ENCODE data around the gene TMEM106C.

The TMEM106C gene, protein sequence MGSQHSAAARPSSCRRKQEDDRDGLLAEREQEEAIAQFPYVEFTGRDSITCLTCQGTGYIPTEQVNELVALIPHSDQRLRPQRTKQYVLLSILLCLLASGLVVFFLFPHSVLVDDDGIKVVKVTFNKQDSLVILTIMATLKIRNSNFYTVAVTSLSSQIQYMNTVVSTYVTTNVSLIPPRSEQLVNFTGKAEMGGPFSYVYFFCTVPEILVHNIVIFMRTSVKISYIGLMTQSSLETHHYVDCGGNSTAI

DNA sequence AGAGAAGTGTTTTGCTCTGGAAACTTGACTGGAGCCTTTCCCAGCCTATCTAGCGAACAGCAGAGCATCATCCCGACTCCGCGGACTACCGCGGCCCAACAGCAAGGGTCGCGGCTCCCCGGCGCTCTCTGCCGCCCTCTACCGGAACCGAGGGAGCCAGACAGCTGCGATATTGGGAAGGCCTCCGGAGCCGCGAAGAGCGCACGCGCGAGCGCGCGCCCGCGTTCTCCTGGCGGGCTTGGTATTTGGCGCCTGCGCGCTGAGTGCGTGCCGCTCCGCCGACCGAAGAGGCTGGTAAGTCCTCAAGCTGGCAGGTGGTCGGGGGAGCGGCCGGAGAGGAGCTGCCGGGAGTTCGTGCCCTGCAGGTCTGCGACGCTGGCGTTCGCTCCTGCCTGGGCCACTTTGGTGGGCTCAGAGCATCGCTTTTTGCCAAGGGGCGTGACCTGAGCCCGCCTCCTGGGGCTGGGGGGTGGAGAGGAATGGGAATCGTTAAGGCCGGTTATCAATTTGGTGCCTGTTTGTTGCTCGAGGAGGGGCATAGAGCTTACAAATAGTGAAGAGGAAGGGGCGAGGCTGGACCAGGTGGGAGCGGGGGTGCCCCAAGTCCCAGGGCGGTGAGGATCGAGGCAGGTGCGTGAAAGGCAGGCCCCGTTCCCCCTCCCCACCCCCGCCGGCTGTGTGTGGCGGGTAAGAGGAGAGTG, at the start of gene TMEM106C:
TMEM106C (plus strand) TSS at position 257 of the 701 bp plus-strand sequence. CDS start 641 bp downstream, outside the sequence.
- DNase-seq: peak; percentile 94

DNA sequence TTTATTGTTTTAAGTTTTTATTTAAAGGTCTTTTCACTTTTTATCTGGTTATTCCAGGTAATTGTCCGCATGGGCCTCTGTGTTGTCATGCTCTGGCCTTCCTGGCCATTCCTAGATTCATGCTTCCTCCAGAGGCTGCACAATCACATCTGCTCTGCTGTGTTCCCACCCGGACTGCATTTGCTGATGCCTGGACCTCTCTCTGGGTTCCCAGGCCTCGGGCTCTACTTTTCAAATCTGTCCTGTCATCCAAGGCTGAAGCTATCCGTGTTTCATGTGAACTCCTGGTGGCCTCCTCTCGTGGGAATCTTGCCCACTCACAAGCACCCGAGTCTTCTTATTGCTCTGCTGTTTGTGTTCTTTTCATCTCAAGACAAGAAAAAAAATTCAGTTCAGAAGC, 42.5 kb upstream of the TMEM106C start:
- DNase-seq: no peak

DNA sequence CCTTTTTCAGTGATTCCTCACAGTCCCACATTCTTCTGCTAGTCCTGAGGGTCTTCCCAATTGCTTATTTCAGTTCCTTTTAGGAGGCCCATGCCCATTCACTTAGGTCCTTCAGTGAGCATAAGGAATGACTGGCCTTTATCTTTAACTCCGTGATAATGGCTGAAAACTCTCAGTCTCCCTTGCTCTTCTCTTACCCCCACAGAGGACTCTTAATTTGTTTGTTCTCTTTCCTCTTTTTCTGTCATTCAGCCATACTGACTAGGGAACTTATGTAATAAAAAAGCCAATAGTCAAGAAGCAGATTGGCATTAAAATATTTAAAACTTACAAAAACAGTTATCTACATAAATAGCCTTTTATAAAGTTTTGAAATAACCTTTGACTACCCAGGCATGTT, 41.5 kb upstream of the TMEM106C start:
- no peak for DNase-seq

DNA sequence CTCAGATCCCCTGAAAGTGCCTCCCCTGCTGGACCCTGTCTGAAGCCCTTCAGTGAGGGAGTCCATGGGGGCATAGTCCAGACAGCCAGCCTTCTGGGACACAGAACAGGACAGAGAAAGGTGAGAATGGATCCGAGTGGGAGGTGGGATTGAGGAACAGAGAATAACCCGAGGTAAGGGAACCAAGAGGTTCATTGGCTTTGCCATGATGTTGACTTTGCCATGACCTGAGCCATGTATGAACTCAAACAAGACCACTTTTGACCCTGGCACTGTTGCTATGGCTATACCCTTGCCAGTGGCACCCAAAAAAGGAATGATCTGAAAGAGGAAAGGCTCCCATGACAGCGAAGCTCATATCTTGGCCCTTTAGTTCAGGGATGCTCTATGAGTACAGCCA, 36.0 kb upstream of the TMEM106C start:
- DNase-seq: no peak

DNA sequence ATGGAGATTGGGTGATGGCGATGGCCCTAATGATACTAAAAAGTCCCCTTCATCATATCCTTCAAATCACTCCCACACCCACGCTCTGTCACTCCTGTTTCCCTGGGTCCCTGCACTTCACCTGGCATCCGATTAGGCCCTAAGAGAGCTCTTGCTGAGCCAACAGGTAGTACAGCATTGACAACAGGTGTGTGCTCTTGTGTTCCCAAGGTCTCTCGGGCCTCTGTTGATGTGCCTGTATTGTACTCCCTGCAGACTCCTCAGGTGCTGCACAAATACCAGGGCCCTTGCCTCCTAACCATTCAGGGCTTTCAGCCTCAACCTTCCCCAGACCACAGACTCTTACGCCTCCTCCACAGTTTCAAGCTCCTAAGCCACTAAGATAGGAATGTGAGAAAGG, 32.8 kb upstream of the TMEM106C start:
- no peak for DNase-seq

DNA sequence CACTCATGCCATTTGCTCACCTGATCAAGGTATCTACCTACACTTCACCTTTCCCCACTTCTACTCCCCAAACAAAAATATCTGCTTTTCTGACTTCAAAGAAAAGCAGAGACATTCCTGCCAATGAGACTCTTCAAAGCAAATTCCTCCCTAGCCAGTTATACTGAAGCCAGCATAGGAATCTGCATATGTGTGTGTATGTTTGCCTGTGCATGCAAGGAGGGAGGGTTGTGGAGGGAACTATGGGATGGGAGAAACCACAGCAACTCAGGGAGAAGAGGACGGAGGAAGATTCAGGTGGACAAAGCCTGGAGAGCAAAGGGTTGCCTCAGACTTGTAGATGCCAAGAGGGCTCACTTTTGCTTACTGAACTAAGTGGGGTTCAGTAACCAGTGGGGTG, 32.2 kb upstream of the TMEM106C start:
- no peak for DNase-seq

DNA sequence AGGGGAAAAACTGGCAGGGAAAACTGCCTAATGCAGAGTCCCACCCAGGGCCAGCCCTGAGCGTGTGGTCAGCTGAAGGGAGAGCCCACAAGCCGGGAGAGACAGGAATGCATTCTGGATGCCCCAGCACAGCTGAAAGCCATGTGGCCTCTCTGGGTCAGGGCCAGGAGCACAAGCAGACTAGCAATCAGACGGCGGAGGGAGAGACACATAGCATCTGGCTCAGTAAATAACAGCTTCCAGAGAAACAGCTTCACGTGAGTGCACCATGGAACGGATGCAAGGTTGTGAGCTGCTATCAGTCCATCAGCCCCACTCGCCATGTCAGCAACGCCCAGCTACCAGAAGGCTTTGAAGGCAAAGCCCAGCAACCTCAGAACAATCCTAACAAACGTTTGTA, 28.2 kb upstream of the TMEM106C start:
- DNase-seq: no peak

DNA sequence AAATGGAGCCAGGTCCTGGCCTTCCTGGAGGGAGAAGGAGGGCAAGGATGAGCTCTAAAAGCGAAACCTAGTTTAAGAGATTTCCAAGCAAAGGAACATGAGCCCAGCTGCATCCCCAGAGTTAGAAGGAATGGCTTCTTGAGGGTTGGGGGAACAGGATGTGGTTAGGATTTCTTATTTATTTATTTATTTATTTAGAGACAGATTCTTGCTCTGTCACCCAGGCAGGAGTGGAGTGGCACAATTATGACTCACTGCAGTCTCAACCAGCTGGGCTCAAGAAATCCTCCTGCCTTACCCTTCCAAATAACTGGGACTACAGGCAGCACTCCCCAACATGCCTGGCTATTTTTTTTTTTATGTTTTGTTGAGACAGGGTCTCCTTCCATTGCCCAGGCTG, 25.3 kb upstream of the TMEM106C start:
- DNase-seq: no peak

DNA sequence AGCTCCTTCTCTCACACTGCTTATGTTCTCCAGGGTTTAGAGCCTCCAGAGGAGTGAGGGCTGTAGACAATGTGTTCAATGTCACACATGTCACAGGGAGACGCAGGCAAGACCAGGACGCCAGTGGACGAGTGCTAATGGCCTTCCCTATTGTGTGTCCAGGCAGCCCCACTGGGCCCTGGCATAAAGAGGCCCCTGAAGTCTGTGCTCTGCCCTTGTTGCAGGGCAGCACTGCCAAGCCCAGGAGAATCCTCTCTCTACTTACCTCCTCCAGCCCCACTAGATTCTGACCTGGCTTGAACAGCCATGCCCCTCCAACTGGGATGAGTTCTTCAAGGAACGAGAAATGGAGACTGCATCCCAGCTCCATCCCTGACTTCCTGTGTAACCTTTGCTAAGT, 24.8 kb upstream of the TMEM106C start:
- DNase-seq: no peak

DNA sequence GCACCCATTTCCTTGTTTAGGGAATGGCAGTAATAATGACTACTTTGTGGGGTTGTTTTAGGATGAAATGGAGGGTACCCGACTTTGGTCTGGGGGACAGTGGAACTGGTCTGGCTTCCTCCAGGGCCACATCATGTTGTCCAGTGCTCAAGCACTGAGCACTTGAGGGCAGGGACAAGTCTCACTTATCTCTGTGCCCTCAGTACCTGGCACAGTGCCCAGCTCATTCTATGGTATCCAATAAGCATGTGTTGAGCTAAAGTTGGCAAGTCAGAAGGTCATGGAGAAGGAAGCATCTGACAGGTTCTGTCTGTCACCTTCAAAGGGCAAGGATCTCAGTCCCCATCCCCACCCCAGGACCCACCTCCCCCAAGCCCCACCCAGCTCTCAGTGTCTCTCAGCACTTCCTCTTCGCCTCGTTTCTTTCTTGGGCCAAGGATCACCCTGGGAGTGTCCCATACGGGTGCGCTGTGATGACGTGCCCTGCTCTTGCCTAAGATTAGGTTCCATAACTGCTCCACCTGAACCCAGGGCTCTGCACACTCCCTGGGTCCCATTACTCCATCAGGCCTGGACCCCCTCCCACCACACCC, 24.3 kb upstream of the TMEM106C start:
- DNase-seq: no peak

DNA sequence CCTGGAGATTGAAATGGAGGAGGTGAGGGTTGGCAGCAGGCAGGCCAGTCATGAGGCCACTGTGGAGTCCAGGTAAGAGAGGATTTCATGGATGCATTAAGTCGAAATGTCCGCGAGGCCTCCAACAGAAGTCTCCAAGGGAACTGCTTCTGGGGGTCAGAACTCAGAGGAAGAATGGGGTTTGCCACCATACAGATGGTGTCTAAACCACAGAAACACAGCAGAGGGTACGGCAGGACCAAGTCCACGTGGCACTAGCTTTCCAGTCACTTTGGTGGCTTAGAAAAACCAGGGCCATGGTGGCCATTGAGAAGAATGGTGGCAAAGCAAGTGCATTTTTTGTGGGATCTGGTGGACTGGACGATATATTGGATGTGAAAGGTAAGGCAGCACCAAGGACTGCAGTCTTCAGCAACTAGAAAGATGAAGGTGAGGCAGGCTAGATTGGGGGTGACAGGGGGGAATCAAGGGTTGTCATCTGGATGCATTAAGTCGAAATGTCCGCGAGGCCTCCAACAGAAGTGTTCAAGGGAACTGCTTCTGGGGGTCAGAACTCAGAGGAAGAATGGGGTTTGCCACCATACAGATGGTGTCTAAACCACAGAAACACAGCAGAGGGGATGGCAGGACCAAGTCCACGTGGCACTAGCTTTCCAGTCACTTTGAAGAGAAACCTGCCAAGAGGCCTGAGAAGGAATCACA, 22.5 kb upstream of the TMEM106C start:
- DNase-seq: no peak

DNA sequence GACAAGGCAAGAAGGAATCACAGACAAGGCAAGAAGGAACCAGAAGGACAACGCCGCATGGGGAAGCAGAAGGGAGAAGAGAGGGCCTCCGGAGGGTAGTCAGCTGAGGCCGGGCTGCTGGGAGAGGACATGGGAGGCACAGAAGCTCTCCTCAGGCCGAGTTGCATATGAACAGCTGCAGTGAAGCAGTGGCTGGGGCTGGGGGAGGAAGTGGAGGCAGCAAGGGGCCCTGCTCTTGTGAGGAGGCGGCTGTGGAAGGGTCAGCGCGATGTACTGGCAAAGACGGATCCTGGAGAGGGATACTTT, 22.0 kb upstream of the TMEM106C start:
- no peak for DNase-seq

DNA sequence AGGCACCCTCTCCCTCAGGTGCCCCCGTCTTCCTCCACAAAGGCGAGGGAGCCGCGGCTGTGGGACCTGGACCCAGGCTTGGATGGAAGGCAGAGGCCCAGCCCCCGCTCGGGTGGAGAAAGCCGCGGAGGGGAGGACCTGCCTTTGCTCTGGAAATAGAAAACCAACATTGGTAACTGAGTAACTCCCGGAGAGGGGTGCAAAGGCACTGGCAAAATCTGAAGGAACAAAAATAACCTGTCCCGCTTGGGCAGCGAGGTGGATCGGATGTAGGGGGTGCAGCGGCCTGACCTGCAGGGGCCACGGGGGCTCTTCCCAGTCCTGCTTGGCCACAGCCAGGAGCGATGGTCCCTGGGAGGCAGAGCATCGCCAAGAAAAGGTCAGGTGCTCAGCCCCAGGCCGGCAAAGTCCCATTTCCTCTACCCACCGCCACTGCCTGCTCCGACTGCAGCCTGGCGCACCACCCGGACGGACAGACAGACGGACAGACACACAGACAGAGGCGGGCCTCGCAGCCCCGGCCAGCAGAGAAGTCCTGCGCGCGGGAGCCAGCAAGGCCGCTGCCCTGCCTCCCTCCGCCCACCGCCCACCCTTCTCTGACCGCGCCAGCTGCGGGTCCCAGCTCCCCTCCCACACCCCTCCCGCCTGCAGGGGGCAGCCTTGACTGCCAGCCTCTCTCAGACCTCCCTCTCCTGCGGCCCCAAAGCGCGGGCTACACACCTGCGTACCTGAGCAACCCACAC, 21.4 kb upstream of the TMEM106C start:
- DNase-seq: peak; percentile 45

DNA sequence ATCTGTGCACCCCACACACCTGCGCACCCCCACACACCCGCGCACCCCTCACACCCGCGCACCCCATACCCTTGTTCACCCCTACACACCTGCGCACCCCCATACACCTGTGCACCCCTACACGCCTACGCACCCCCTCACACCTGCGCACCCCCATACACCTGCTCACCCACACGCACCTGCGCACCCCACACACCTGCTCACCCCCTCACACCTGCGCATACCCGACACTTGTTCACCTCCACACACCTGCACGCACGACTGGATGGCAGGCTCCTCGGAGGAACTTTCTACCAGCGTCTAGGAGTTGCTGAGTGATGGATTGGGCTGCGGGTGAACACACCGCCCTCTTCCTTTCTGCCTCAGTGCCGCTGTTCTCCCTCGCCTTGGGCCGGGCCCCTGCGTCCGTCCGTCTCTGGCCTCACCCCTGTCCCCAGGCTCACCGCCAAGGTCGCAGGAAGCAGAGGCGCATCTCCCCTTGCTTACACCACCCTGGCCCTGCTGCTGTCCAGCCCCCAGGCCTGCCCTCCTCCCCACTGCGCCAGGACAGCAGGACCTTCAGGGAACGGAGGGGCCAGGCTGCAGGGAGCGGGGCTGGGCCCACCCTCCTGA, 20.7 kb upstream of the TMEM106C start:
- DNase-seq: no peak

DNA sequence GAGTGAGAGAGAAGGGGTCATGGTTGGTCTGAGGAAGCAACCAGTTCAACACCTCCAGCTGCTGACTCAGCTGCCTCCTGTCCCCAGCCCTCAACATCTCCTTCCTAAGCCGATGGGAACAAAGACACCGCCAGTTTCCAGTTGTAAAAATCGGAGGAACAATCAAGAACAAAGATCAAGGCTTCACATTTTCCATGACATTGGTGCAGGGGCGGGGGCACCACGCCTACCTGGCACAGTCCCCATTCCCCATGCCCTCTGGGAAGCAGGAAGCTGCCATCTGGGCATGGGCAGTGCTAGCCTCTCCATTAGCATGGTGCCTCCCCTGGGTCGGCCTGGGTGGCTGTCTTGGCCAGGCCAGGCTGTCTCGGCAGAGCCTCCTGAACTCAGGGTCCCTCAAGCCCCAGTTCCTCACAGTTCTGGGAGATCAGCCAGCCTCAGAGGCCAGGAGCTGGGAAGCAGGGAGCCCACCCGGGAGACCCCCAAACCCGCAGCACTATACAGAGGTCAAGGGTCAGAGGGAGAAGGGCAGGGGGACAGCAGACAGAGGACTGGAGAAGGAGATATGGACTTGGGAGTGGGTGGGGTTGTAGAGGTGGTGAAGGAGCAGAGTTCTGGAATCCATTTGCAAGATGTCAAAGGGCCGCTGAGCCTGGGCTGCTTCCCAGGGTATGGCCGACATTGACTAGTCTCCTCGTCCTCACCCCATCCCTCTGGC, 19.6 kb upstream of the TMEM106C start:
- no peak for DNase-seq

DNA sequence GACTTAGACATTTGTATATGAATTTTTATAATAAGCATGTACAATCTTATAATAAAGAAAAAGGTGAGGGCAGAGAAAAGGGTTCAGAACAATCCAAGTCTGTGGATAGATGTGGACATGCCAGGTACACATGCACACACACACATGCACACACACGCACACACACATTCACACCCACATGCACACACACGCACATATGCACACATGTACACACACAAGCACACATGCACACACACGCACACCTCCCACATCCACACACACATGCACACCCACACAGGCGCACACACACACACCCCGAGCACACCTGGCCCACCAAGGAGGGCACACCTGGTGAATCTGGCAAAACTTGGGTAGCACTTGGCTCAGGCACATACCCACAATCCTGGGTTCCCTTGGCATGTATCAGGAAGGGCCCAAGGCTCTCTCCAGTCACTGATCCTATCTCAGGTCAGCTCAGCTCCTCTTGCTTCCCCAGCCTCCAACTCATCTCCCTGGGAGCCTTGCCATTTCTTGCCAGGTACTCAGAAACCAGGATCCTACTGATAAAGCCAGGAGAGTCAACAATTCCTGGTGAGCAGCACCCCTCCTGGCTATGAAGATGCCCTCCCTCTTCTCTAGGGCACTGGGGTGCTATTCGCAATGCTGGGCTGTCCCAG, 18.6 kb upstream of the TMEM106C start:
- DNase-seq: no peak

DNA sequence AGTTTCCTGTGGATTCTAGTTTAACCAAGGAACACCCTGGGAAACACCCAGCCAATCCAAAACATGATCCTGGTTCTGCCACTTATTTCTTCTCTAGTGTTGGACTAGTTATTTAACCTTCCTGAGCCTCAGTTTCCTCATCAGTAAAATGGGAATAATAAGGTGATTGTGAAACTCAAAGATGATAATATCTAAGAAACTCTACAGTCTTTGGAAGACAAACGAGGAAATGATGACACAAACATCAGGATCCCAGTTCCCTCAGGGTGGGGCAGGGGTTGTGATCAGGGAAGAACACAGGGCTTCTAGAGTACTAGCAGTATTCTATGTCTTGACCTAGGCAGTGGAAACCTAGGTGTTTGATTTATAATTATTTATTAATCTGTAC, 18.1 kb upstream of the TMEM106C start:
- DNase-seq: no peak

DNA sequence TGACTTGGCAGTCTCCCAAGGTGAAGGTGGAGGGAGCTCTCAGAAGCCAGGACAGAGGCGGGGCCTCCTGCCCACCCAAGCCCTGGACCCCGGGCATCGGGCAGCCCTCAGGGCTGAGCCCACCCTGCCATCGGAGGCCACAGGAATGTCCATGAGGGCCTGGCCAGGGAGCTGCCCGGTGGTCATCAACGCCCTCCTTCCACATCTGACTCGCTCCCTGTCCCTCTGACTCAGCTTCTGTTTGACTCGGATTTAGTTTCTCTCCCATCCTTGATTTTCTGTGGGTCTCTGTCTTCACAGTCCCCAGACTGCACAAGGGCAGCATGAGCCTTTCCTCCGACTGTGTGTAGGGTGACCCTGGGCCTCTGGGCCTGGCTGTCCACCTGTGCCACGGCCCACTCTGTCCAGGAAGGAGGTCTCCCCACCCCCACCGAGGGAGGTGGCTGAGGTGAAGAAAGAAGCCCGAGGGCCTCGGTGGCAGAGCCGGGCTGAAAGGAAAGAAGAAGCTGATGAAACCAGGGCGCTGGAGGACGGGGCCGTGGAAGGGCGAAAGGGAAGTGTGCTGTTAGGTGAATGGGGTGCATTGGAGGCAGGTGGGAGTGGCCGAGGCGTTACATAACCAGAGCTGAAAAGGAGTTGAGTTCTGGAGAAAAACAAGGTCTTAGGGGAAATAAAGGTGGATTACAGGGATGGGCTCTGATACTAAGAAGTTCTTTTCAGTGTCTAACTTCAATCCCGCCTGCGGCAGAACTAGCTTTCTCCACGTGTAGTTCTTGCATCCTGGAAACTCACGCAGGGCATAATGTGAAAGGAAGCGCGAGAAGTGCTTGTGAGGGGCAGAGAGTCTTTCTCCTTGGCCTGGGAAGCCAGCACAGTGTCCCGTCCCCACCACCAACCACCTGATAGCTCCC, 16.7 kb upstream of the TMEM106C start:
- no peak for DNase-seq

DNA sequence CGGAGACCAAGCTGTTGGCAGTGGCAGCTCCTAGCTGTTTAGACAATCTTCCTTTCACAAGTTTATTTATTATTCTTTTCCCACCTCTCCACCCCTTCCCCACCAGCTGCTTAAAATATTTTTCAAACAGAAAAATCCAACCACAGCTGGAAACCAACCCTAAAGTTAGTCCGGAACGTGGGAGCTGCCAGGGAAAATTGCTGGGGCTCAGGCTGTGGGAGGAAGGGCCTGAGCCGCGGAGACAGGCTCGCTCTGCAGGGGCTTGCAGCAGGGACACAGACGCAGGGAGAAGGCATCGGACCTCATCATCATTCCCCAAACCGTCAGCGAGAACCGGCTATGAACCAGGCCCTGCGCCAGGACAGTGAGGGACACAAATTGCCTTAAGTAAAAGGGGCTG, 16.1 kb upstream of the TMEM106C start:
- no peak for DNase-seq

Measured in activated CD4-positive, CD25-positive, alpha-beta regulatory T cell treated with anti-CD3 and anti-CD28 coated beads, Interleukin-2, amount 50 U/mL, for 72 hours (primary cell).